Measurements from ENCODE around the gene ICE2. TPM values are rescaled to one million over a fixed set of nuclear protein-coding genes. Genes with fewer than 3 reads are reported as not detected.
A peak's percentile ranks its signal among the peaks of the same experiment; 100 is the strongest.

The ICE2 gene
- total RNA-seq, 4 donors from 2014 or later: 14.6 to 34.9 (median 23.8) TPM

GRCh38 chr15:60400944-60401343 is 78.0 kb downstream of the ICE2 start:
- Histone ChIP-seq H3K27ac (no peak overlapping the region), H3K9me3 (no peaks in the 10 kb centered on the region), H3K4me1 (peaks cover 0 to 24% (median 0%) of the 10 kb centered on the region in 3 donors), H3K27me3 (no peaks in the 10 kb centered on the region), H3K4me3 (no peak overlapping the region), H3K36me3 (no peaks in the 10 kb centered on the region)
- no peak for ATAC-seq
- 28 to 33% methylated on average over 3 of the region's 3 CpGs for WGBS, 2 donors (ENCODE audit: low coverage in 1 of 2)
- TF ChIP-seq CTCF (IDR thresholded peaks at IDR 0.05): no peak
- TF ChIP-seq EP300 (IDR thresholded peaks at IDR 0.05): no peak
- TF ChIP-seq POLR2AphosphoS5 (IDR thresholded peaks at IDR 0.05): no peak
- no peak for TF ChIP-seq POLR2A (IDR thresholded peaks at IDR 0.05)

GRCh38 chr15:60399931-60400330 is 79.0 kb downstream of the ICE2 start:
- ATAC-seq: no peak
- WGBS, 2 donors (ENCODE audit: low coverage in 1 of 2): 67 to 91% methylated on average over 1 of the region's 1 CpG
- Histone ChIP-seq H3K36me3 (peaks cover 0 to 5% of the 10 kb centered on the region in 2 donors), H3K9me3 (no peaks in the 10 kb centered on the region), H3K4me3 (no peak overlapping the region), H3K4me1 (peaks cover 0 to 34% (median 9%) of the 10 kb centered on the region in 3 donors), H3K27me3 (no peaks in the 10 kb centered on the region), H3K27ac (peak overlapping the region in 2 of 4 donors; percentile 97)
- TF ChIP-seq POLR2AphosphoS5 (IDR thresholded peaks at IDR 0.05) (no peak), POLR2A (IDR thresholded peaks at IDR 0.05) (no peak), EP300 (IDR thresholded peaks at IDR 0.05) (no peak), CTCF (IDR thresholded peaks at IDR 0.05) (no peak)

GRCh38 chr15:60399246-60399915 is 79.6 kb downstream of the ICE2 start:
- H3K4me1 ChIP-seq: peaks cover 0 to 40% (median 15%) of the 10 kb centered on the region in 3 donors
- H3K9me3 ChIP-seq: no peaks in the 10 kb centered on the region
- H3K36me3 ChIP-seq: peaks cover 0 to 5% of the 10 kb centered on the region in 2 donors
- TF ChIP-seq POLR2A (IDR thresholded peaks at IDR 0.05): no peak
- TF ChIP-seq CTCF (IDR thresholded peaks at IDR 0.05): no peak
- no peak for TF ChIP-seq POLR2AphosphoS5 (IDR thresholded peaks at IDR 0.05)
- TF ChIP-seq EP300 (IDR thresholded peaks at IDR 0.05): no peak
- peak overlapping the region in 1 of 2 donors; percentile 97 for H3K4me3 ChIP-seq
- ATAC-seq: no peak
- H3K27ac ChIP-seq: peak overlapping the region in 3 of 4 donors; percentile 97 to 99 (median 97)
- no peaks in the 10 kb centered on the region for H3K27me3 ChIP-seq
- 27 to 69% methylated on average over 10 to 21 of the region's 21 CpGs for WGBS, 2 donors (ENCODE audit: low coverage in 1 of 2)

GRCh38 chr15:60397772-60398445 is 81.0 kb downstream of the ICE2 start, which contains the start of gene ANXA2:
TSS of gene ANXA2 (minus strand) at chr15:60397986. CDS start at chr15:60386075, 11,911 bp downstream.
- H3K36me3 ChIP-seq: peaks cover 0 to 5% of the 10 kb centered on the region in 2 donors
- peak within 1 kb of the TSS; percentile 91 to 97 for H3K4me3 ChIP-seq
- peak within 1 kb of the TSS; percentile 93 to 99 (median 97) for H3K27ac ChIP-seq
- TF ChIP-seq POLR2AphosphoS5 (IDR thresholded peaks at IDR 0.05) (peak; percentile 97), CTCF (IDR thresholded peaks at IDR 0.05) (no peak), POLR2A (IDR thresholded peaks at IDR 0.05) (peak; percentile 90 to 92)
- H3K27me3 ChIP-seq: no peaks in the 10 kb centered on the region
- no peaks in the 10 kb centered on the region for H3K9me3 ChIP-seq
- peak; percentile 89 for ATAC-seq
- WGBS, 2 donors (ENCODE audit: low coverage in 1 of 2): 0% methylated on average over 5 to 13 of the region's 53 CpGs
- H3K4me1 ChIP-seq: peaks cover 5 to 54% (median 30%) of the 10 kb centered on the region in 3 donors
